OCI-LY7 (cell line): ENCODE data around the gene ATP2A3. TPM values are rescaled to one million over a fixed set of nuclear protein-coding genes. Genes with fewer than 3 reads are reported as not detected.
A peak's percentile ranks its signal among the peaks of the same experiment; 100 is the strongest.

ENCODE experiments used
- BruUV-seq: library from RNA; stranded (reverse); fragments of 400-500 nt; replicated peaks from 2 replicates; lab custom pipeline; 2021; lab: Mats Ljungman, UMichigan
- CTCF ChIA-PET: fragments of 300-600 bp; sonication (Branson Sonifier 250); formaldehyde crosslinking; loops from one replicate; lab custom pipeline; 2022; ENCODE audit warnings: antibody characterized with exemption; ENCODE audit not compliant: unreplicated experiment; lab: Charles Lee
- POLR2A ChIA-PET: fragments of 300-600 bp; sonication (Branson Sonifier 250); formaldehyde crosslinking; loops from one replicate; lab custom pipeline; 2022; ENCODE audit warnings: antibody characterized with exemption; lab: Charles Lee
- DNase-seq: peaks from one replicate; pipeline ENCODE4 v3.0.0-alpha.2; 2015; ENCODE audit warnings: low spot score
- H2AFZ ChIP-seq: fragments of 200-600 bp; sonication (generic), shearing (Covaris generic); 2 replicates; pipeline ENCODE4 v1.6.1; 2014; ENCODE audit warnings: mild to moderate bottlenecking, antibody characterized with exemption, low read length, moderate library complexity
- H3K27ac ChIP-seq: fragments of 200-600 bp; sonication (generic); 2 replicates; pipeline ENCODE4 v1.5.1; 2014; ENCODE audit warnings: mixed run types, low read depth, mild to moderate bottlenecking, moderate library complexity, low read length, inconsistent platforms; ENCODE audit not compliant: poor library complexity, severe bottlenecking
- H3K36me3 ChIP-seq: fragments of 200-600 bp; sonication (generic); 2 replicates; pipeline ENCODE4 v1.6.1; 2014; ENCODE audit warnings: mild to moderate bottlenecking, antibody characterized with exemption, low read length, moderate library complexity, mixed read lengths; ENCODE audit not compliant: insufficient read depth
- H3K4me1 ChIP-seq: fragments of 200-600 bp; sonication (generic); 2 replicates; pipeline ENCODE4 v1.5.1; 2014; ENCODE audit warnings: mild to moderate bottlenecking, low read length; ENCODE audit not compliant: insufficient read depth, poor library complexity, severe bottlenecking
- H3K4me2 ChIP-seq: fragments of 200-600 bp; sonication (generic); 2 replicates; pipeline ENCODE4 v1.6.1; 2014; ENCODE audit warnings: mild to moderate bottlenecking, low read length
- H3K4me3 ChIP-seq: fragments of 200-600 bp; sonication (generic); 2 replicates; pipeline ENCODE4 v1.5.1; 2014; ENCODE audit warnings: mild to moderate bottlenecking, low read depth, low read length; ENCODE audit not compliant: poor library complexity, severe bottlenecking
- H3K79me2 ChIP-seq: fragments of 200-600 bp; sonication (generic); 2 replicates; pipeline ENCODE4 v1.6.1; 2016; ENCODE audit warnings: low read depth, mild to moderate bottlenecking, low read length, moderate library complexity, mixed read lengths; ENCODE audit not compliant: insufficient read depth
- H3K9me2 ChIP-seq: fragments of 200-600 bp; sonication (generic); 2 replicates; pipeline ENCODE4 v1.6.1; 2016; ENCODE audit warnings: mild to moderate bottlenecking, low read length, mixed read lengths; ENCODE audit not compliant: insufficient read depth
- H3K9me3 ChIP-seq: fragments of 200-600 bp; sonication (generic); 2 replicates; pipeline ENCODE4 v1.6.1; 2014; ENCODE audit warnings: mild to moderate bottlenecking, mixed run types, low read length, mixed read lengths
- H4K20me1 ChIP-seq: fragments of 200-600 bp; sonication (generic); 2 replicates; pipeline ENCODE4 v1.6.1; 2014; ENCODE audit warnings: mild to moderate bottlenecking, antibody characterized with exemption, low read length, moderate library complexity, mixed read lengths; ENCODE audit not compliant: insufficient read depth
- CTCF ChIP-seq: fragments of 200-600 bp; sonication (generic); conservative IDR thresholded peaks from 2 replicates; pipeline ENCODE4 v1.5.1; 2014; ENCODE audit warnings: mild to moderate bottlenecking, antibody characterized with exemption, low read length, moderate library complexity, mixed read lengths
- EZH2phosphoT487 ChIP-seq: fragments of 200-600 bp; sonication (generic); IDR thresholded peaks from 2 replicates; pipeline ENCODE4 v1.6.1; 2018; ENCODE audit warnings: low read depth, borderline replicate concordance, mild to moderate bottlenecking, mixed run types, antibody characterized with exemption, low read length, moderate library complexity, mixed read lengths
- intact Hi-C: fragments of 100-400 bp; cut with micrococcal nuclease; formaldehyde crosslinking; loops from one replicate; pipeline ENCODE4 v1.10.0; 2022; ENCODE audit not compliant: unreplicated experiment
- total RNA-seq, 2 experiments: library from RNA; depleted of rRNA in 1 of 2; stranded (reverse); fragments of >200 nt in 1 of 2; shearing (Covaris generic) in 1 of 2; gene quantifications; 2 replicates each; pipeline ENCODE4 v1.2.3, GENCODE V29; 2014 to 2022

ATP2A3 gene
- total RNA-seq, 2 experiments from 2014 or later: 108 to 353 TPM

DNA sequence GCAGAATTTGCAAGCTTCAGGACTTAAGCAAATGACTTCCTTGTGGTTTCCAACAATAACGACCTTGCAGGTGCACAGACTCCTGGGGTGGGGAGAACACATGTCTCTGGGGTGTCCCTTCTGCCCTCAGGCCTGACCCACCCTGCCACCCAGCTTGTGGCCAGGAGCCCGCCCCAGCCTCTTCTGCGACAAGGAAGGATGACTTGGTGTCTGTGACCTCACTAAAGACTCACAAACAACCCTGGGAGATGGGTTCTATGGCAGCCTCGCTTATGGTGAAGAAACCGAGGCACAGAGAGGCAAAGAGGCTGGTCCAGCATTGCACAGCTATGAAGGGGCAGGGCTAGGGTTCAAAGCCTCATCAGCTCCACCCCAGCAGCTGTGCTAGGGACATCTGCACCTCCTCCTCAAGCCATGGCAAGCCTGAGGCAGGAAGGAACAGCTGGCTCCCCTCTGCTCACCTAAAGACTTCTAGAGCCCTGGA, 2.6 kb downstream of the ATP2A3 start:
- H4K20me1 ChIP-seq: peaks cover 36% of the 10 kb centered on the region
- H3K36me3 ChIP-seq: peaks cover 55% of the 10 kb centered on the region
- peaks cover 70% of the 10 kb centered on the region for H3K4me1 ChIP-seq
- H3K9me3 ChIP-seq: no peaks in the 10 kb centered on the region
- no TSS peak for BruUV-seq
- H3K79me2 ChIP-seq: peaks cover 67% of the 10 kb centered on the region
- intact Hi-C loops: loop anchor here (1.0 to 5.0 kb wide), 3 partner anchors 47 to 436 kb away; partner anchors contain the start of gene UBE2G1
- H3K27ac ChIP-seq: peak overlapping the region; percentile 94
- no peak for TF ChIP-seq CTCF
- TF ChIP-seq EZH2phosphoT487: no peak
- peak overlapping the region; percentile 87 for H3K4me3 ChIP-seq
- H3K9me2 ChIP-seq: no peaks in the 10 kb centered on the region
- H2AFZ ChIP-seq: no peak overlapping the region
- H3K4me2 ChIP-seq: peak overlapping the region; percentile 97
- ChIA-PET POLR2A (interaction anchor here (0.7 to 2.3 kb wide), 8 partner anchors 13 to 474 kb away, joined by 3 to 6 read pairs (median 4); partner anchors contain the start of gene P2RX1), CTCF (interaction anchor here (0.6 to 1.2 kb wide), 2 partner anchors 30 to 49 kb away, joined by 4 to 6 read pairs; no protein-coding TSS in a partner anchor)
- peak; percentile 97 for DNase-seq

- ChIA-PET CTCF (interaction anchor here (0.5 to 0.6 kb wide), 2 partner anchors 31 to 463 kb away, joined by 3 to 6 read pairs; no protein-coding TSS in a partner anchor), POLR2A (interaction anchor here (0.7 to 2.3 kb wide), 5 partner anchors 13 to 93 kb away, joined by 3 to 6 read pairs (median 4); partner anchors contain the start of gene P2RX1)
- H3K4me1 ChIP-seq: peaks cover 64% of the 10 kb centered on the region
- H4K20me1 ChIP-seq: peaks cover 36% of the 10 kb centered on the region
- intact Hi-C loops: loop anchor here (1.0 to 5.0 kb wide), 3 partner anchors 46 to 437 kb away; partner anchors contain the start of gene UBE2G1
- peaks cover 74% of the 10 kb centered on the region for H3K79me2 ChIP-seq
- peak overlapping the region; percentile 94 for H3K27ac ChIP-seq
- H2AFZ ChIP-seq: no peak overlapping the region
- H3K9me2 ChIP-seq: no peaks in the 10 kb centered on the region
- no peak for TF ChIP-seq CTCF
- no peak for DNase-seq
- no TSS peak for BruUV-seq
- H3K36me3 ChIP-seq: peaks cover 63% of the 10 kb centered on the region
- H3K9me3 ChIP-seq: no peaks in the 10 kb centered on the region
- H3K4me2 ChIP-seq: peak overlapping the region; percentile 97
- H3K4me3 ChIP-seq: peak overlapping the region; percentile 87
Measured at GRCh38 chr17:3960764-3961163, 3.5 kb downstream of the ATP2A3 start.
